Left lung (tissue), 10 donors: ENCODE data around the gene EEF1G. TPM values are rescaled to one million over a fixed set of nuclear protein-coding genes. Genes with fewer than 3 reads are reported as not detected.
A peak's percentile ranks its signal among the peaks of the same experiment; 100 is the strongest.

ENCODE experiments used
- ATAC-seq: fragments of 200-7000 bp; cut with Tn5 transposase; one replicate; pipeline ENCODE4 v1.9.1; 2020; ENCODE audit warnings: moderate library complexity
- DNase-seq, 4 donors: peaks; one replicate each; pipeline ENCODE4 v3.0.0-alpha.2; 2013 to 2020
- H3K27ac ChIP-seq, 2 donors: fragments of 200-600 bp; sonication (generic) in 1 of 2; one replicate each; pipeline versions ENCODE4 v1.5.0 to v1.8.0; 2020 to 2021
- H3K27me3 ChIP-seq, 2 donors: fragments of 200-600 bp; sonication (generic) in 1 of 2; one replicate each; pipeline versions ENCODE4 v1.5.0 to v1.8.0; 2020 to 2021
- H3K36me3 ChIP-seq, 2 donors: fragments of 200-600 bp; sonication (generic) in 1 of 2; one replicate each; pipeline versions ENCODE4 v1.5.0 to v1.8.0; 2020 to 2021
- H3K4me1 ChIP-seq, 2 donors: fragments of 200-600 bp; one replicate each; pipeline ENCODE4 v1.8.0; 2021
- H3K4me3 ChIP-seq, 2 donors: fragments of 200-600 bp; sonication (generic) in 1 of 2; one replicate each; pipeline versions ENCODE4 v1.5.0 to v1.8.0; 2020 to 2021; ENCODE audit warnings: mild to moderate bottlenecking in 1 of 2
- H3K9me3 ChIP-seq, 2 donors: fragments of 200-600 bp; sonication (generic) in 1 of 2; one replicate each; pipeline versions ENCODE4 v1.5.0 to v1.8.0; 2020 to 2021
- intact Hi-C, 2 donors: fragments of 100-400 bp; cut with DNase I; formaldehyde crosslinking; loops; one replicate each; pipeline versions ENCODE4 v1.11.2 to v1.14.2; 2022
- polyA plus RNA-seq, 6 donors: library from polyadenylated mRNA; unstranded; fragments of 120-200 nt; gene quantifications; one replicate each; pipeline ENCODE4 v1.2.1, GENCODE V29; 2013; ENCODE audit not compliant: insufficient read length in 6 of 6
- total RNA-seq, 2 donors: library from RNA; stranded (reverse); fragmentation: NEBNext Ultra II Directional; extraction: Animal tissue kit (Norgen Biotek cat#: 25700); gene quantifications; one replicate each; pipeline ENCODE4 v1.2.1, GENCODE V29; 2021
- TF ChIP-seq, protein P1 (sequence below), 2 donors: fragments of 200-600 bp; sonication (generic) in 1 of 2; IDR thresholded peaks; one replicate each; pipeline versions ENCODE4 v1.5.0 to v1.8.0; 2021; ENCODE audit warnings: antibody characterized with exemption in 2 of 2
- donor health status: DM: no; HTN: yes; CAD: no.
- donor health status: DM: no; HTN: no; CAD: no.

Gene EEF1G
- total and polyA plus RNA-seq, 8 donors: 973 to 2,492 (median 2,240) TPM

DNA sequence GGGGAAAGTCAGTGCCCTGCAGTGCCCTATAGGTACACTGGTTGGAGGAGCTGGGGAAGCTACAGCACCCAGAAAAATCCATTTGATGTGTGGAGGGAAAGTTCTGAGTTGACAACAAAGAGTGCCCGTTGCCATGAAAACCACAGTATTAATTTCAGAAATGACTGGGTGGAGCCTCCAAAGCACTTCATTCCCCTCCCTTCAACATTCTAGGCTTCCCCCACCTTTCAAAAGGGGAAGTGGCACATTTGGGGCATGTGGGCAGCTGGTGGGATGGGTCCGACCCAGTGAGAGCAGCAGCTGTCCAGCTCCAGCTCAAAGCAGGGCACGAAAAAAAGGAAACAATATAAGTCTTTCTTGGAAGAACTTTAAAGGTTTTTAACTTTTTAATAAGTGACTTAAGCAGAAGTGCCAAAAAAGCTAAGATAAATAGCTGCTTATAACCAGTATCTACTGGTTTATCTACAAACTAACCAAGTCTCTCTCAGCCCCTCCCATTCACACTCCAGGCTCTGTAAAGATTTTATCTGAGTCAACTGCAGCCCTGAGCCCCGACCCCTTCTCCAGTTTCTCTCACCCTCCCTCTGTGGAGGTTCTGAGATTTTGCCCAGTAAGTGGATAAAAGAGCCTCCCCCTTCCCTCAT is 18.1 kb downstream of the EEF1G start:
- Histone ChIP-seq H3K9me3 (no peaks in the 10 kb centered on the region), H3K36me3 (peaks cover 0 to 35% of the 10 kb centered on the region in 2 donors), H3K4me1 (peaks cover 57 to 96% of the 10 kb centered on the region in 2 donors), H3K4me3 (peak overlapping the region in 1 of 2 donors; percentile 6), H3K27me3 (no peaks in the 10 kb centered on the region), H3K27ac (peak overlapping the region; percentile 95 to 97)
- DNase-seq (peak in 3 of 4 donors; percentile 74 to 80 (median 78)), ATAC-seq (peak; percentile 8)
- intact Hi-C loops: no loop called here
- TF ChIP-seq, protein P1, sequence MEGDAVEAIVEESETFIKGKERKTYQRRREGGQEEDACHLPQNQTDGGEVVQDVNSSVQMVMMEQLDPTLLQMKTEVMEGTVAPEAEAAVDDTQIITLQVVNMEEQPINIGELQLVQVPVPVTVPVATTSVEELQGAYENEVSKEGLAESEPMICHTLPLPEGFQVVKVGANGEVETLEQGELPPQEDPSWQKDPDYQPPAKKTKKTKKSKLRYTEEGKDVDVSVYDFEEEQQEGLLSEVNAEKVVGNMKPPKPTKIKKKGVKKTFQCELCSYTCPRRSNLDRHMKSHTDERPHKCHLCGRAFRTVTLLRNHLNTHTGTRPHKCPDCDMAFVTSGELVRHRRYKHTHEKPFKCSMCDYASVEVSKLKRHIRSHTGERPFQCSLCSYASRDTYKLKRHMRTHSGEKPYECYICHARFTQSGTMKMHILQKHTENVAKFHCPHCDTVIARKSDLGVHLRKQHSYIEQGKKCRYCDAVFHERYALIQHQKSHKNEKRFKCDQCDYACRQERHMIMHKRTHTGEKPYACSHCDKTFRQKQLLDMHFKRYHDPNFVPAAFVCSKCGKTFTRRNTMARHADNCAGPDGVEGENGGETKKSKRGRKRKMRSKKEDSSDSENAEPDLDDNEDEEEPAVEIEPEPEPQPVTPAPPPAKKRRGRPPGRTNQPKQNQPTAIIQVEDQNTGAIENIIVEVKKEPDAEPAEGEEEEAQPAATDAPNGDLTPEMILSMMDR (IDR thresholded peaks at IDR 0.05): no peak

DNA sequence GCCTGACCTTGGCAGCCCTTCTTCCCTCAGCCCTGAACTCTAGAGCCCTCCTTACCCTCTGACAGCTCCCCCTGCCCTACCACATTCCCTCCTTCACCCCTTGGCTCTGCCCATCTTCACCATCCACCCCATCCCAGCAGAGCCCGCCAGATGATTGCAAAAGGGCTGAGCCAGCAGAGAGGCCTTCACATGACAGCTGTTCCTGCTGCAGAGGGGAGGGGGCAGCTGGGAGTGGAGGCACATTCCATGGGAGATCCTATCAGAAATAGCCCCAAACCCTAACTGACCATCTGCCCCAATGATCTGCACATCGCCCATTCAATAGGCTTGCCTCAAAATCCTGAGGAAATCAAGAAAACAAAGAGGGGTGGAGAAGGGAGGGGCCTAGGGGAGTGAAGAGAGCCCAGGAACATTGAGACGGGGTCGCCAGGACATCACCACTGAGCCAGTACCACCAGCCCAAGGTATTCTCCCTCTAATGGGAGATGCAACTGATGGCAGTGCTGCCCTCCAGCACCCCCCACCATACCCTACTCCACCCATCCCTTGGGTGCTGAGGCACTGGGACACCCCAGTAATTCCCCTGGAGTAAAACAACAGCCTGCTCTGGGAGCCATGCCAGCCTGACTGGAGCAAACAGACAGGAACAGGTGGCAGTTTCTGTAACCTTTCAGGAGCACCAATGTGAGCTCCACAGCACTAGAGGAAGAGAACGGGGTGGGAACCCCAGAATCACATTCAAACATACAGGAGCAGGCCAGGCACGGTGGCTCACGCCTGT is 19.1 kb downstream of the EEF1G start:
- DNase-seq: no peak
- ATAC-seq: no peak
- TF ChIP-seq, protein P1 (IDR thresholded peaks at IDR 0.05): no peak
- intact Hi-C loops: no loop called here
- H3K36me3 ChIP-seq: peaks cover 0 to 25% of the 10 kb centered on the region in 2 donors
- peak overlapping the region; percentile 95 to 97 for H3K27ac ChIP-seq
- peaks cover 54 to 94% of the 10 kb centered on the region in 2 donors for H3K4me1 ChIP-seq
- no peaks in the 10 kb centered on the region for H3K9me3 ChIP-seq
- no peak overlapping the region for H3K4me3 ChIP-seq
- no peaks in the 10 kb centered on the region for H3K27me3 ChIP-seq

DNA sequence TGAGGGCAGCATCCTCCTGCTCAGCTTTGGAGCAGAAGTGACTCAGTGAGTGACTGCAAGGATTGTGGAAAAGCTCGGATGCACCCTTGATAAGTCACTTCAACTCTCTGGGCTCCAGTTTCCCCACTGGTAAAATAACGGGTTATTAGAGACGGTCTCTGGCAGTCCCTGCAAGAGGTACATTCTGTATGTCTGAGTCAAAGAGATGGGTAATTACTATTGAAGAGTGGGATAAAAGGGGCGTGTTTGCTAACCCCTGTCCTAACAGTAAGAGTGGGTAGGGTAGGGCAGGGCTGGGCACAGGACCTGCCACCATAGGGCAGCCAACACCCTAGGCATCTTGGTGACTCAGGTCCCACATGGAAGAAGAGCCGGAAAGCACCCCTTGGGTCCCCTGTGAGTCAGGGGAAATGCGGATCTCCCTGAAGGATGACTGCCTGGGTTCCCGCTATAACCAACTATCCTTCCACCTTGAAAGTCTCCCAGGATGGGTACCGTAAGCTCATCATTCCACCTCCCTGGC is 19.8 kb downstream of the EEF1G start:
- no peak overlapping the region for H3K4me3 ChIP-seq
- no peaks in the 10 kb centered on the region for H3K27me3 ChIP-seq
- intact Hi-C loops: no loop called here
- DNase-seq: no peak
- no peaks in the 10 kb centered on the region for H3K9me3 ChIP-seq
- TF ChIP-seq, protein P1 (IDR thresholded peaks at IDR 0.05): no peak
- ATAC-seq: no peak
- H3K27ac ChIP-seq: peak overlapping the region; percentile 95 to 97
- H3K4me1 ChIP-seq: peaks cover 60 to 94% of the 10 kb centered on the region in 2 donors
- peaks cover 0 to 18% of the 10 kb centered on the region in 2 donors for H3K36me3 ChIP-seq

DNA sequence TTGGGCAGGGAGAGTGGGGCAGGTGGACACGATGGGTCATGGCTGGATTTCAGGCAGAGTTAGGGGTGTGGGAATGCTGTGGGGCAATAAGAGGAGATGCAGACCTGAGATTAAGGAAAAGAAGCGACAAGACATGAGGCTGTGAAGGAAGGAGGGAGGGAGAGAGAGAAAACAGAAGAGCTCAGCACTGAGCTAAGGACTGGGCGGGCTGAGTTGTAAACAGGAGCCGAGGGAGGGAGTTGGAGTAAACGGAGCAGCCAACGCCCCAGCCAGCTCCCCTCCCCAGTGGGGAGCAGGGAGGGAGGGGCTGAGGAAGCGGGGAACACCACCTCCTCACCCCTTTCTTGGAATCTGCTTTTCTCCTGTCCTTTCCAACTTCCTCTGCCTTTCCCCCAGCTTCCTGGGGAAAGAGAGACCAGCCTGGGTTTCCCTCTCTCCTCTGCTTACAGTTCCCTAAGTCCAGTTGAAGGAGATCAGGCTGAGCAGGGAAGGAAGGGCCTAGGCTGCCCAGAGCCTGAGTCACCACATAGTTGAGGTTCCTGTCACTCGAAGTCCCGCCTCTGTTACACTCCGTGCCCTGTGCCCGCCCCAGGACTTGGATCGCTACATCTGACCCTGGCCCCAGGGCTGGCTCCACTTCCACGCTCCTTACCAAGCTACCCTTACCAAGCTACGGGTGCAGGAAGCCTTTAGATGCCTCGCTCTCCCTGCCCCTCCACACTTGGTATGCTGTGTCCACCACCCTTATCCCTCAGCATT is 20.4 kb downstream of the EEF1G start:
- Histone ChIP-seq H3K4me1 (peaks cover 62 to 96% of the 10 kb centered on the region in 2 donors), H3K9me3 (no peaks in the 10 kb centered on the region), H3K4me3 (peak overlapping the region in 1 of 2 donors; percentile 17), H3K27ac (peak overlapping the region; percentile 95 to 97), H3K36me3 (peaks cover 0 to 12% of the 10 kb centered on the region in 2 donors), H3K27me3 (no peaks in the 10 kb centered on the region)
- DNase-seq (peak; percentile 83 to 93 (median 90)), ATAC-seq (peak; percentile 76)
- TF ChIP-seq, protein P1 (IDR thresholded peaks at IDR 0.05): no peak
- intact Hi-C loops: no loop called here
